ENCODE results near the gene ZBTB42.

GRCh38 chr14:104757681-104758392, 43.1 kb upstream of the ZBTB42 start:
- no peak for TF ChIP-seq CTCF (IDR thresholded peaks at IDR 0.05)
- TF ChIP-seq GABPA (IDR thresholded peaks at IDR 0.05; ENCODE audit: low read depth), result no peak
- no peak for TF ChIP-seq POLR2AphosphoS5 (IDR thresholded peaks at IDR 0.05; ENCODE audit: low read depth, low read length)
- TF ChIP-seq, protein P1, sequence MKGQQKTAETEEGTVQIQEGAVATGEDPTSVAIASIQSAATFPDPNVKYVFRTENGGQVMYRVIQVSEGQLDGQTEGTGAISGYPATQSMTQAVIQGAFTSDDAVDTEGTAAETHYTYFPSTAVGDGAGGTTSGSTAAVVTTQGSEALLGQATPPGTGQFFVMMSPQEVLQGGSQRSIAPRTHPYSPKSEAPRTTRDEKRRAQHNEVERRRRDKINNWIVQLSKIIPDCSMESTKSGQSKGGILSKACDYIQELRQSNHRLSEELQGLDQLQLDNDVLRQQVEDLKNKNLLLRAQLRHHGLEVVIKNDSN (IDR thresholded peaks at IDR 0.05; ENCODE audit: borderline replicate concordance, low read depth), result no peak
